Activated CD4-positive, alpha-beta T cell treated with anti-CD3 and anti-CD28 coated beads, Interleukin-10, Interleukin-2, amounts not matched to agents 100 ng/mL and 50 ng/mL, durations not matched to agents 16 hours and 8 hours (primary cell): Measurements from ENCODE around the gene PERCC1.
"Not testable (repeated sequence)": the region's sequence is repeated elsewhere in the genome, so short reads cannot be mapped to it uniquely, and the experiment has no call there.

ENCODE experiments used
- DNase-seq: peaks from one replicate; pipeline ENCODE4 v3.0.0-alpha.2; 2020

The PERCC1 gene

DNA sequence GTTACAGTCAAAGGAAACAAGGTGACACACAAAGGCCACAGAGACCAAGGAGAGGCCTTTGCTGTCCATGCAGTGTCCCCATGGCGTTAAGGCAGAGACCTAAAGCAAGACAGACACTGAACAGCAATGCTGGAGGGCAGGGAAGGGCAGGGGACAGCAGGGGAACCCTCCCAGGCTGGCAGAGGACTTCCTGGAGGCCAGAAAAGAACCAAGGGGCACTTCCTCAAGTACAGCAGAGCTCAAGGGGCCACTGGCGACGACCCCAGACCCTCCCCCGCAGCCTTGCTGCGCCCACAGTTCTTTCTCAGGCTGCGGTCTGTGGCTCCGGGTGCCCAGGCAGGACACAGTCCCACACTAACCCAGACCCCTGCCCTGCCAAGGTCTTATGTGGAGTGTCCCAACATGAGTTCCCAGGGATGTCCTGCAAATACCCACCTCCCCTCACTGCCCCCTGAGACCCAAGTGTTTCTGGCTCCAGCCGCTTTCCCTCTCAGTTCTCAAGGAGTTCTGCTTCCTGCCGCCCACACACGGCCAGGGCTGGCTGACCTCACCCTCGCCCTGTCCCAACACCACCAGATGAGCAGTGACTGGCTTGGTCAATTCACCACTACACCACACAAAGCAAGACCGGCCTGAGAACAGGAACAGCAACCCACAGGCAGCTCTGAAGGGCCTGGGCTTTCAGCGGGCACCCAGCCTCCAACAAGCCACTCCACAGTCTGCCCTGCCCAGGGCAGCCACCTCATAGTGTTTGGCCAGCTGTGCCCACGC, 39.8 kb downstream of the PERCC1 start:
- DNase-seq = no peak

DNA sequence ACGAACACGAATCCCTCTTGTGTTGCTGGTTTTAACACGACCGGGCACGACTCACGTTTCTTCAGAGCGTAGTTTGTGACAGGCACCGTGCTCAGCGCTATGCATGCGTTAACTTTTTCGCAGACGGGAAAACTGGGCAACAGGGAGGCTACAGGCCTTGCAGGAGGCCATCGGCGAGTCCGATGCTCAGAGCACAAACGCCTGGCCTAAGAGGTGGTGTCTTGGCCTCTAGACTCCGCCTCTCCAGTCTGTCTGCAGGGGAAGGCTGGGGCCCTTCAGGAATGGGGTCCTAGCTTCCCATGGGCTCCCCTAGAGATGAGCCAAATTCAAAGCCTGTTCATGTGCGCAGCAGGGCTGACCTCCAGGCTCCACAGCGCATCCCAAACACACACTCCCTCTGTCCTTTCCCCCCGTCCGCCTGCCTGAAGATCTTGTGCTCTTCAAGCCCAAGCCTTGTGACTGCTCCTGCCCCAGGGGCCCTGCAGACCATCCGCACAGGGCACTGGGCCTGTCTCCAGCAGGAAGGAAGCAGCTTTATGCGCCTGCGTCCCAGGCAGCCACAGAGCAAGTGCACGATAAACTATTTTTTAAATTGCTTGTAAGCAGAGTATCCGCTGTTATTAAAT, 40.8 kb downstream of the PERCC1 start:
- no peak for DNase-seq

DNA sequence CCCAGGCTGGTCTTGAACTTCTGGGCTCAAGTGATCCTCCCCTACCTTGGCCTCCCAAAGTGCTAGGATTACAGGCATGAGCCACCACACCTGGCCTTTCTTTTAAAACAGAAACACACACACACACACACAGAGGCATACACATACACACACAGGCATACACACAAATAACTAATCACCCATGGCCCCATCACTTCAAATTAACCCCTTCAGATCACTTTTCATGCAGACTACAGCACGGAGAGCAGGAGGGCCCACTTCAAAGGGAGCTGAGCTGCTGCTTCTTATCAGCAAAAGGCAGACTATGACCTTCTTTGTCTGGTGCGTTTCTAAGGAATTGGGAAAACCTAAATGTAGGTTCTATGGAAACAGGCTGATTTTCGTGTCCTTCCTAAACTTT, 42.1 kb downstream of the PERCC1 start:
- no peak for DNase-seq

DNA sequence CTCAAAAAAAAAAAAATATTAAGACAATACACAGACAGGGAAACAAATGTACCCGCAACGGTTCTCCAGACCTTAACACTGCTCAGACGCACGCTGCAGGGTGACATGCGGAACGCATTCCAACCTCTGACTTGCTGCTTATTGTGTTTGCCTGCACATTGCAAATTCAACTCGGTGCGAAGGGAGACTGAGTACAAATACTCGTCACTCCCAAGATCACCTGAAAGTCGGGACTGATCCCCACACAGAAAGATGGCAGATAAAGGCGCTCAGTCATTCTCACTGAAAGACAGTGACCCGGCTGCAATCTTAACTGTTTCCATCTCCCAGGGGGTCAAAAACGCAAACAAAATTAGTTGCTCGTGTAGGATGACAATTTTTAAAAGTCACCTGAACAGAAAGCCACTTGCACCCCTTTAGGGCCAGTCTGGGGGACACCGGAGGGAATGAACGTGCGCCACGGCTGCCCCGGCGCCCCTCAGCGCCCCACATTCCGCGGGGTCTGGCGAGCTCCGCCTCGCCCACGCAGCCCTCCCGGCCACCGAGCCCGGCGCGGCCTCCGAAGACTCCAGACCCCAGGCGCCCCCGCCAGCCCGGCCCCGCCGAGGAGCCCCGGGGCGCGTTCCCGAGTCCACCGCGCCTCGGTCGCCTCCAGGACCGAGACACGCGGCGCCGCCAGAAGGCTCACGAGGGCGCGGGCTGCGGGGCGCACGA, 43.4 kb downstream of the PERCC1 start:
- no peak for DNase-seq

DNA sequence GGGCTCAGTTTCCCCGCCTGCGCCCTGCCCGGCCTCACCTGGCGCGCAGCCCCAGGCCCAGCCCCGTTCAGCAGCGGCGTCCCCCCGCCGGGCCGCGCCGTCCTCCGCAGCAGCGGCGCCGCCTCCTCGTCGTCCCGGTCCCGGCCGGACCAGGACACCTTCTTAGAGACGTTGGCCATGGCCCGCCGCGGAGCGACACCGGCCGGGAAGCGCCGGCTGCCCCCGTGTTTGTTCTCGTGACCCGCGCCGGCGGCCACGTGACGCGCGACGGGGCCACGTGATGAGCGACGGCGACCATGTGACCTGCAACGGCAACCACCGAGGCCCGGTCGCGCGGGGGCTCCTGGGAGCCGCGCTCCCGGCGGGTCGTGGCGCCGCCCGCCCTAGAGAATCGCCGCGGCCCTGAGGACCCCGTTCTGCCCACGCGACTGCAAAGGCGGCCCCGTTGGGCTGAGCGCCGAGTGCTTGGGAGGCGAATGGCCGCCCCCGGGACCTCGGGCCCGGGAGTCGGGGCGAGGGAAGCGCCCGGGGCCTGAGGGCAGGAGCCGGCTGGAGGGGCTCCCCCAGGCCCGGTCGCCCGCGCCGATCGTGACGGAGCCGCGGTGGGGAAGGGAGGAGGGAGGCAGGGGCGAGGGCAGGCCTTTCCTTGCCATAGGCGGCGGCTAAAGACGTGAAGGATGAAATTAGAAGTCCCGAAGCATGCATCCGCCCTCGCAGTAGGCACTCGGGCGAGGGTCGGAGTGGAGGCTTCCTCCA, 44.1 kb downstream of the PERCC1 start, which contains the start of gene CLCN7:
TSS of gene CLCN7 (minus strand) at position 233 of the 756 bp plus-strand sequence. CDS start at position 179, 54 bp downstream.
- peak; percentile 93 for DNase-seq

DNA sequence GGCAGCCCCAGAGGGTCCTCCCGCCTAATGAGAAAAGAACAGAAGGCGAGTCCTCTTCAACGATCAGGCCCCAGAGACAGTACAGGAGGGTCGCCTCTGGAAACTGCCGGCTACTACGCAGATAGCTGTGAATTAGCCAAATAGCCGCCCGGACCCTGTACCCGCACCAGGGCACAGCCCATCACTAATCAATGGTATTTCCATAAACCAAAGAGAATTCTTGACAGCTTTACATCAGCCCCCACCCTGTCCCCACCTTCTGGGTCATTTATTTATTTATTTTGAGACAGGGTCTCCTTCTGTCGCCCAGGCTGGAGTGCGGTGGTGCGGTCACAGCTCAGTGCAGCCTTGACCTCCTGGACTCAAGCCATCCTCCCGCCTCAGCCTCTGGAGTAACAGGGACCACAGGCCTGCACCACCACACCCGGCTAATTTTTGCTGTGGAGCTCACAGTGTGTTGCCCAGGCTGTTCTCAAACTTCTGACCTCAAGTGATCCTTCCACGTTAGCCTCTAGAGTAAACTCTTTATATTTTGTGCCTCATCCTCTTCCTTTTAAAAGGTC, 44.8 kb downstream of the PERCC1 start:
- DNase-seq = no peak

DNA sequence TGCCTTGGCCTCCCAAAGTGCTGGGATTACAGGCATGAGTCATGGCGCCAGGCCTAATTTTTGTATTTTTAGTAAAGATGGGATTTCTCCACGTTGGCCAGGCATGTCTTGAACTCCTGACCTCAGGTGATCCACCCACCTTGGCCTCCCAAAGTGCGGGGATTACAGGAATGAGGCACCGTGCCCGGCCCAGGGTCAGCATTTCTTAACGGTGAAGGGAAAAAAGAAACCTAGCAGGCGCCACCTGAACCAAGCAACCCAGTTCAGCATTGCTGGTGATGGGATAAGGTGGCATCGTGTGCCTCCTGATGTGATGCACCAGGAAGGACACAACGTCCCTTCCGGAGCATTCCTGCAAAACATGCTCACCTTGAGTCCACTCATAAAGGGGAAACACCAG, 46.2 kb downstream of the PERCC1 start:
- DNase-seq = no peak

DNA sequence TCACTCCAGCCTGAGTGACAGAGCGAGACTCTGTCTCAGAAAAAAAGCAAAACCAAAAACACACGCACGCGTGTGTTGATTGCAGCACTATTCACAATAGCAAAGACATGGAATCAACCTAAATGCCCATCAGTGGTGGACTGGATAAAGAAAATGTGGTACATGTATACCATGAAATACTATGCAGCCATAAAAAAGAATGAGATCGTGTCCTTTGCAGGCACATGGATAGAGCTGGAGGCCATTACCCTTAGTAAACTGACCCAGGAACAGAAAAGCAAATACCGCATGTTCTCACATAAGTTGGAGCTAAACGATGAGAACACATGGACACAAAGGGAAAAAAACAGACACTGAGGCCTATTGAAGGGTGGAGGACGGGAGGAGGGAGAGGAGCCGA, 48.1 kb downstream of the PERCC1 start:
- DNase-seq = not testable (repeated sequence)

DNA sequence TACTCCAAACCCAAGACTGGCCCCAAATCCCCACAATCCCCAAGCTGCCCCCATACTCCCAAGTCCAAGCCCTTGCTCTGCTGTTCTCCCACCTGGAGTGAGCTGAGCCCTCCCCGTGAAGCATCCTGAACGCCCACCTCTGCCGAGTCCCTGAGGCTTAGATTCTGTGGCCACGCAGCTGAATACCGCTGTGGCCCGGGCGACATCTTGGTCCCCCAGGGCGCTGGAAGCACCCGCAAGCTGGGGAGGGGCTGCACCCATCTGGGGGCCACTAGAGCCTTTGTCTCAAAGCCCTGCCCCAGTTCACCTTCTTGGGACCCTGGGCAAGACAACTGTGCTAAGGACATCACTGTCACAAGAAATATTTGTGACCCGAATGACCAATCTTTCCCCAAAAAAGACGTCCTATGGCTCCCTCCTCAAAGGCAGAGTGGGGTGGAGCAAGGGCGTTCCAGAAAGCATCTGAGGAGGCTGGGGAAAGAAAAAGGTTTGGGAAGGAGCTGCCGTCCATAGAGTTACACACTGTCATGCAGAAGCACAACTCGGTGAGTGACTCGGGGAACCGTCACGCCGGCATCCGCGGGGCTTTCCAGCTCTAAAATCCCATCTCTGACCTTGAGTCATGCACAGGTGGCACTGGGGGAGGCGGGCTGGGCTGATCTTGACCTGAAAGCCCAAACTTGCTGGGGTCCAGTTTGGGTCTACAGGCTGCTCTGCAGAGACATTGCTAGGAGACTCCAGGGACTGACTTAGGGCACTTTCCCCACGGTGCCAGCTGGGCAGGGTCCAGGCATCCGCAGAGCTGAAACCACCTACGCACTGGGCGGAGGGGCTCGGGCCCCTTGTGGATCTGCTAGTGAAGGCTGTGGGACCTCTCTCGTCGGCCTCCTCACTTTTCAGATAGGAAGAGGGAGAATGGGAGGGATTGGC, 51.3 kb downstream of the PERCC1 start:
- no peak for DNase-seq
